Peyer's patch (tissue), 4 donors: Measurements from ENCODE around the gene TMEM145.

Experiments
- POLR2A ChIP-seq, 2 donors: fragments of 450-650 bp; IDR thresholded peaks; one replicate each; pipeline ENCODE4 v1.5.1; 2017; ENCODE audit warnings: antibody characterized with exemption in 2 of 2, mild to moderate bottlenecking in 2 of 2, moderate library complexity in 2 of 2
- TF ChIP-seq, protein P1 (sequence below), 6 experiments: fragments of 450-650 bp in 4 of 6; fragments of 200-600 bp in 2 of 6; sonication (generic) in 1 of 6; IDR thresholded peaks; one replicate each; pipeline ENCODE4 v1.5.1; 2017 to 2019; ENCODE audit warnings: antibody characterized with exemption in 6 of 6, mild to moderate bottlenecking in 3 of 6, moderate library complexity in 1 of 6

DNA sequence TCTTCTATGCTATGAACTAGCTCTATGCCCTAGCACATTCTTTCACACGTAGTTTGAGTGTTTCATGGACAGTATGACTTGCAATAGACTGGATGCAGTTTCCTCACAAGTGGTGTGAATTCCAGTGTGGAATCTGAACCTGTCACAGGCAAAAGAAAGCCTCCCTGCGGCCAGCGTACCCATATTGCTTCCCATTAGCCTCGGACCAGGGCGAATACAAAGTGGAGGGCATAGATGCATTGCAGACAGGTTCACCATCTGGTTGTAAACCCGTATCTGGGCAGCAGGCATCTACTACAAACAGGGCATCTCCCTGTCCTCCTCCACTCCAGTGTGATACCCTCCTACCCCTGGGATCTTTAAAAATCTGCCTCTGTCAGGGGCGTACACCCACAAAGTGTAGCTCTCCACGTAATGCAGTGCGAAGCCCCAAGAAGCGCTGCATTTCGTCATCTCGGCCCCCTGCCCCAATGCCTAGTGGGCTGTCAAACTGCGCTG lies 45.4 kb upstream of the TMEM145 start:
- TF ChIP-seq, protein P1, sequence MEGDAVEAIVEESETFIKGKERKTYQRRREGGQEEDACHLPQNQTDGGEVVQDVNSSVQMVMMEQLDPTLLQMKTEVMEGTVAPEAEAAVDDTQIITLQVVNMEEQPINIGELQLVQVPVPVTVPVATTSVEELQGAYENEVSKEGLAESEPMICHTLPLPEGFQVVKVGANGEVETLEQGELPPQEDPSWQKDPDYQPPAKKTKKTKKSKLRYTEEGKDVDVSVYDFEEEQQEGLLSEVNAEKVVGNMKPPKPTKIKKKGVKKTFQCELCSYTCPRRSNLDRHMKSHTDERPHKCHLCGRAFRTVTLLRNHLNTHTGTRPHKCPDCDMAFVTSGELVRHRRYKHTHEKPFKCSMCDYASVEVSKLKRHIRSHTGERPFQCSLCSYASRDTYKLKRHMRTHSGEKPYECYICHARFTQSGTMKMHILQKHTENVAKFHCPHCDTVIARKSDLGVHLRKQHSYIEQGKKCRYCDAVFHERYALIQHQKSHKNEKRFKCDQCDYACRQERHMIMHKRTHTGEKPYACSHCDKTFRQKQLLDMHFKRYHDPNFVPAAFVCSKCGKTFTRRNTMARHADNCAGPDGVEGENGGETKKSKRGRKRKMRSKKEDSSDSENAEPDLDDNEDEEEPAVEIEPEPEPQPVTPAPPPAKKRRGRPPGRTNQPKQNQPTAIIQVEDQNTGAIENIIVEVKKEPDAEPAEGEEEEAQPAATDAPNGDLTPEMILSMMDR (IDR thresholded peaks at IDR 0.05), result no peak
- TF ChIP-seq POLR2A (IDR thresholded peaks at IDR 0.05), result no peak
